GM19023 (cell line): Measurements from ENCODE around the gene VIPR2.

Source experiments
- ATAC-seq: cut with Tn5 transposase; IDR thresholded peaks from one replicate; pipeline ENCODE4 v1.9.1; 2021; ENCODE audit warnings: mild to moderate bottlenecking, moderate library complexity; ENCODE audit not compliant: unreplicated experiment

The VIPR2 gene

GRCh38 chr7:159048656-159049055 lies 96.0 kb downstream of the VIPR2 start:
- no peak for ATAC-seq

- no peak for ATAC-seq
These were observed 97.1 kb downstream of the VIPR2 start for GRCh38 chr7:159047536-159047935.

GRCh38 chr7:159046300-159046699 lies 98.4 kb downstream of the VIPR2 start:
- no peak for ATAC-seq

- no peak for ATAC-seq
These were observed 98.8 kb downstream of the VIPR2 start for GRCh38 chr7:159045839-159046238.

- no peak for ATAC-seq
These were observed 102.0 kb downstream of the VIPR2 start for GRCh38 chr7:159042581-159043101.

- ATAC-seq = no peak
These were observed 102.6 kb downstream of the VIPR2 start for GRCh38 chr7:159042103-159042502.

- no peak for ATAC-seq
These were observed 103.6 kb downstream of the VIPR2 start for GRCh38 chr7:159040912-159041711.

- ATAC-seq = no peak
These were observed 104.5 kb downstream of the VIPR2 start for GRCh38 chr7:159040146-159040545.

- no peak for ATAC-seq
These were observed 105.0 kb downstream of the VIPR2 start for GRCh38 chr7:159039716-159040115.

- ATAC-seq = no peak
These were observed 106.6 kb downstream of the VIPR2 start for GRCh38 chr7:159038066-159038465.

GRCh38 chr7:159036916-159037605 lies 107.6 kb downstream of the VIPR2 start:
- ATAC-seq = no peak

GRCh38 chr7:159035571-159036073 lies 109.0 kb downstream of the VIPR2 start:
- ATAC-seq = no peak

- ATAC-seq = no peak
These were observed 109.7 kb downstream of the VIPR2 start for GRCh38 chr7:159034988-159035387.

- no peak for ATAC-seq
These were observed 110.3 kb downstream of the VIPR2 start for GRCh38 chr7:159034394-159034793.

- ATAC-seq = no peak
These were observed 110.7 kb downstream of the VIPR2 start for GRCh38 chr7:159033956-159034355.

- no peak for ATAC-seq
These were observed 111.2 kb downstream of the VIPR2 start for GRCh38 chr7:159033473-159033825.

GRCh38 chr7:159032753-159033472 lies 111.8 kb downstream of the VIPR2 start:
- ATAC-seq = no peak

GRCh38 chr7:159032322-159032721 lies 112.3 kb downstream of the VIPR2 start:
- ATAC-seq = no peak

GRCh38 chr7:159031750-159032149 lies 112.9 kb downstream of the VIPR2 start:
- ATAC-seq = no peak

GRCh38 chr7:159031135-159031701 lies 113.4 kb downstream of the VIPR2 start:
- no peak for ATAC-seq
